ENCODE results near the gene FRMD1.

FRMD1 gene

GRCh38 chr6:168078943-168079405, at the start of gene FRMD1:
FRMD1 (minus strand) TSS chr6:168079212; CDS start chr6:168079094, 118 bp downstream.
- no peak for DNase-seq (ENCODE audit: low read depth in 2 of 2, low spot score in 1 of 2)

- DNase-seq (ENCODE audit: low read depth in 2 of 2, low spot score in 1 of 2) = no peak
Observed at GRCh38 chr6:168128006-168128630, 49.1 kb upstream of the FRMD1 start.

GRCh38 chr6:168127384-168127868, 48.4 kb upstream of the FRMD1 start:
- no peak for DNase-seq (ENCODE audit: low read depth in 2 of 2, low spot score in 1 of 2)

- DNase-seq (ENCODE audit: low read depth in 2 of 2, low spot score in 1 of 2) = no peak
Observed at GRCh38 chr6:168126566-168127383, 47.8 kb upstream of the FRMD1 start.

- DNase-seq (ENCODE audit: low read depth in 2 of 2, low spot score in 1 of 2) = no peak
Observed at GRCh38 chr6:168125429-168126001, 46.5 kb upstream of the FRMD1 start.

- no peak for DNase-seq (ENCODE audit: low read depth in 2 of 2, low spot score in 1 of 2)
Observed at GRCh38 chr6:168124921-168125320, 45.9 kb upstream of the FRMD1 start.

- DNase-seq (ENCODE audit: low read depth in 2 of 2, low spot score in 1 of 2) = no peak
Observed at GRCh38 chr6:168124158-168124557, 45.1 kb upstream of the FRMD1 start.

GRCh38 chr6:168123165-168123911, 44.3 kb upstream of the FRMD1 start:
- DNase-seq (ENCODE audit: low read depth in 2 of 2, low spot score in 1 of 2) = no peak

- no peak for DNase-seq (ENCODE audit: low read depth in 2 of 2, low spot score in 1 of 2)
Observed at GRCh38 chr6:168122521-168122920, 43.5 kb upstream of the FRMD1 start.

GRCh38 chr6:168122011-168122410, 43.0 kb upstream of the FRMD1 start:
- no peak for DNase-seq (ENCODE audit: low read depth in 2 of 2, low spot score in 1 of 2)

- DNase-seq (ENCODE audit: low read depth in 2 of 2, low spot score in 1 of 2) = no peak
Observed at GRCh38 chr6:168121303-168121665, 42.3 kb upstream of the FRMD1 start.

GRCh38 chr6:168120390-168121302, 41.6 kb upstream of the FRMD1 start:
- no peak for DNase-seq (ENCODE audit: low read depth in 2 of 2, low spot score in 1 of 2)

- DNase-seq (ENCODE audit: low read depth in 2 of 2, low spot score in 1 of 2) = no peak
Observed at GRCh38 chr6:168119539-168119938, 40.5 kb upstream of the FRMD1 start.

- DNase-seq (ENCODE audit: low read depth in 2 of 2, low spot score in 1 of 2) = no peak
Observed at GRCh38 chr6:168118935-168119334, 39.9 kb upstream of the FRMD1 start.

GRCh38 chr6:168117942-168118341, 38.9 kb upstream of the FRMD1 start:
- DNase-seq (ENCODE audit: low read depth in 2 of 2, low spot score in 1 of 2) = no peak

GRCh38 chr6:168116975-168117899, 38.2 kb upstream of the FRMD1 start:
- DNase-seq (ENCODE audit: low read depth in 2 of 2, low spot score in 1 of 2) = no peak

- no peak for DNase-seq (ENCODE audit: low read depth in 2 of 2, low spot score in 1 of 2)
Observed at GRCh38 chr6:168116438-168116974, 37.5 kb upstream of the FRMD1 start.

GRCh38 chr6:168115748-168116437, 36.9 kb upstream of the FRMD1 start:
- DNase-seq (ENCODE audit: low read depth in 2 of 2, low spot score in 1 of 2) = no peak

Data from stimulated activated CD8-positive, alpha-beta memory T cell treated with anti-CD3 and anti-CD28 coated beads, Interleukin-4, amount 100 ng/mL, for 4 hours (primary cell).